Testis (tissue), 3 donors: ENCODE data around the gene FAM47E. TPM values are rescaled to one million over a fixed set of nuclear protein-coding genes. Genes with fewer than 3 reads are reported as not detected.
"Not testable (repeated sequence)": the region's sequence is repeated elsewhere in the genome, so short reads cannot be mapped to it uniquely, and the experiment has no call there.

ENCODE experiments used
- DNase-seq: peaks from one replicate; pipeline ENCODE4 v3.0.0-alpha.2; 2019
- H3K27ac ChIP-seq, 2 donors: fragments of 200-600 bp; sonication (generic); one replicate each; pipeline ENCODE4 v1.5.1; 2019
- H3K27me3 ChIP-seq: fragments of 200-600 bp; sonication (generic); one replicate; pipeline ENCODE4 v1.5.1; 2019
- H3K36me3 ChIP-seq: fragments of 200-600 bp; sonication (generic); one replicate; pipeline ENCODE4 v1.5.1; 2017; ENCODE audit warnings: low read depth; ENCODE audit errors: missing control alignments
- H3K4me1 ChIP-seq: fragments of 200-600 bp; sonication (generic); one replicate; pipeline ENCODE4 v1.5.1; 2019
- H3K4me3 ChIP-seq, 2 donors: fragments of 200-600 bp; sonication (generic); one replicate each; pipeline ENCODE4 v1.5.1; 2017 to 2019
- H3K9me3 ChIP-seq: fragments of 200-600 bp; sonication (generic); one replicate; pipeline ENCODE4 v1.5.1; 2017
- CTCF ChIP-seq, 3 experiments: fragments of 450-650 bp in 2 of 3; fragments of 200-600 bp in 1 of 3; sonication (generic) in 1 of 3; IDR thresholded peaks; one replicate each; pipeline ENCODE4 v1.5.1; 2016 to 2019; ENCODE audit warnings: antibody characterized with exemption in 3 of 3, mild to moderate bottlenecking in 2 of 3, moderate library complexity in 1 of 3
- POLR2A ChIP-seq: fragments of 450-650 bp; IDR thresholded peaks from one replicate; pipeline ENCODE4 v1.6.1; 2017; ENCODE audit warnings: antibody characterized with exemption, mild to moderate bottlenecking, moderate library complexity
- WGBS, 2 donors: methylation state at CpG; one replicate each; pipeline ENCODE4 v1.1.5; 2018; 5-methylcytosine and 5-hydroxymethylcytosine counted together
- intact Hi-C: fragments of 100-400 bp; cut with DNase I; formaldehyde crosslinking; loops from one replicate; pipeline ENCODE4 v1.15.1; 2023; ENCODE audit warnings: low total_unique reads
- polyA plus RNA-seq: library from polyadenylated mRNA; stranded (reverse); fragments of 350-450 nt; fragmentation: Illumina TruSeq; extraction: RNeasy Lipid Tissue Mini Kit (QIAGEN cat#74804); gene quantifications from one replicate; pipeline ENCODE4 v1.2.3, GENCODE V29; 2014; ENCODE audit warnings: low read depth, low replicate concordance; ENCODE audit not compliant: insufficient read depth
- total RNA-seq, 2 donors: library from RNA; depleted of rRNA; stranded (reverse); fragments of >200 nt; gene quantifications; one replicate each; pipeline ENCODE4 v1.2.3, GENCODE V29; 2016

Gene FAM47E
- total and polyA plus RNA-seq, 3 donors from 2014 or later = 11.0 to 22.8 (median 15.4) TPM

- intact Hi-C loops = no loop called here
- Histone ChIP-seq H3K27ac (no peak overlapping the region), H3K36me3 (no peaks in the 10 kb centered on the region), H3K4me3 (no peak overlapping the region), H3K4me1 (no peaks in the 10 kb centered on the region), H3K27me3 (no peaks in the 10 kb centered on the region), H3K9me3 (no peaks in the 10 kb centered on the region)
- WGBS, 2 donors = 55 to 71% methylated on average over 1 of the region's 1 CpG
- TF ChIP-seq POLR2A (no peak), CTCF (IDR thresholded peaks at IDR 0.05) (no peak)
- DNase-seq = no peak
Observed at GRCh38 chr4:76235915-76236314, 15.6 kb upstream of the FAM47E start.

- 95% methylated on average over 4 of the region's 4 CpGs for WGBS, 2 donors
- H3K9me3 ChIP-seq = no peaks in the 10 kb centered on the region
- TF ChIP-seq POLR2A (no peak), CTCF (IDR thresholded peaks at IDR 0.05) (no peak)
- H3K27ac ChIP-seq = no peak overlapping the region
- H3K27me3 ChIP-seq = no peaks in the 10 kb centered on the region
- no peak for DNase-seq
- intact Hi-C loops = no loop called here
- H3K36me3 ChIP-seq = no peaks in the 10 kb centered on the region
- no peaks in the 10 kb centered on the region for H3K4me1 ChIP-seq
- no peak overlapping the region for H3K4me3 ChIP-seq
Observed at GRCh38 chr4:76238236-76238635, 13.3 kb upstream of the FAM47E start.

- Histone ChIP-seq H3K9me3 (no peaks in the 10 kb centered on the region), H3K27me3 (no peaks in the 10 kb centered on the region), H3K4me3 (no peak overlapping the region), H3K36me3 (no peaks in the 10 kb centered on the region), H3K27ac (no peak overlapping the region), H3K4me1 (no peaks in the 10 kb centered on the region)
- no peak for TF ChIP-seq POLR2A
- no peak for TF ChIP-seq CTCF (IDR thresholded peaks at IDR 0.05)
- no peak for DNase-seq
- intact Hi-C loops = no loop called here
Observed at GRCh38 chr4:76238701-76239100, 12.8 kb upstream of the FAM47E start.

DNA sequence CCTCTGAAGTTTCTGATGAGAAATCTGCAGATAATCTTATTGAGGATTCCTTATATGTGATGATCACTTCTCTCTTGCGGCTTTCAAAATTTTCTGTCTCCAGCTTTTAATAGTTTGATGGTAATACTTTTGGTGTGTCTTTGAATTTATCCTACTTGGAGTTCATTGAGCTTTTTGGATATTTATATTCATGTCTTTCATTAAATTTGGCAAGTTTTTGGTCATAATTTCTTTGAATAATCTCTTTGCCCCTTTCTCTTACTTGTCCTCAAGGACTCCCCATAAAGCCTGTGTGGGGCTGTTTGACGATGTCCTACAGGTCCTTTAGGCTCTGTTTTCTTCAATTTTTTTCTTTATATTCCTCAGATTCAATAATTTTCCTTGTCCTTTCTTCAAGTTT lies 11.3 kb upstream of the FAM47E start:
- WGBS, 2 donors = 91 to 97% methylated on average over 2 of the region's 2 CpGs
- intact Hi-C loops = no loop called here
- Histone ChIP-seq H3K27me3 (no peaks in the 10 kb centered on the region), H3K9me3 (no peaks in the 10 kb centered on the region), H3K4me1 (no peaks in the 10 kb centered on the region), H3K36me3 (no peaks in the 10 kb centered on the region), H3K27ac (no peak overlapping the region), H3K4me3 (no peak overlapping the region)
- DNase-seq = no peak
- TF ChIP-seq POLR2A = no peak
- TF ChIP-seq CTCF (IDR thresholded peaks at IDR 0.05) = no peak

DNA sequence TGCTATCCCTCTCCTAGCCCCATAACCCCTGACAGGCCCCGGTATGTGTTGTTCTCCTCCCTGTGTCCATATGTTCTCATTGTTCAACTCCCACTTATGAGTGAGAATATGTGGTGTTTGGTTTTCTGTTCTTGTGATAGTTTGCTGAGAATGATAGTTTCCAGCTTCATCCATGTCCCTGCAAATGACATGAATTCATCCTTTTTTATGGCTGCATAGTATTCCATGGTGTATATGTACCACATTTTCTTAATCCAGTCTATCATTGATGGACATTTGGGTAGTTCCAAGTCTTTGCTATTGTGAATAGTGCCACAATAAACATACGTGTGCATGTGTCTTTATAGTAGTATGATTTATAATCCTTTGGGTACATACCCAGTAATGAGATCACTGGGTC lies 7.6 kb upstream of the FAM47E start:
- H3K4me3 ChIP-seq, H3K4me1 ChIP-seq, intact Hi-C loops, H3K27ac ChIP-seq, H3K9me3 ChIP-seq, DNase-seq, H3K27me3 ChIP-seq, H3K36me3 ChIP-seq: not testable (repeated sequence)
- WGBS, 2 donors = 95% methylated on average over 2 of the region's 2 CpGs
